Middle frontal gyrus (tissue), 1 donor: ENCODE results near the gene TBC1D5.
"Not testable (repeated sequence)": the region's sequence is repeated elsewhere in the genome, so short reads cannot be mapped to it uniquely, and the experiment has no call there.

Source experiments
- DNase-seq: peaks from one replicate; pipeline ENCODE4 v3.0.0-alpha.2; 2015; ENCODE audit warnings: low spot score; ENCODE audit errors: extremely low spot score

Gene TBC1D5

DNA sequence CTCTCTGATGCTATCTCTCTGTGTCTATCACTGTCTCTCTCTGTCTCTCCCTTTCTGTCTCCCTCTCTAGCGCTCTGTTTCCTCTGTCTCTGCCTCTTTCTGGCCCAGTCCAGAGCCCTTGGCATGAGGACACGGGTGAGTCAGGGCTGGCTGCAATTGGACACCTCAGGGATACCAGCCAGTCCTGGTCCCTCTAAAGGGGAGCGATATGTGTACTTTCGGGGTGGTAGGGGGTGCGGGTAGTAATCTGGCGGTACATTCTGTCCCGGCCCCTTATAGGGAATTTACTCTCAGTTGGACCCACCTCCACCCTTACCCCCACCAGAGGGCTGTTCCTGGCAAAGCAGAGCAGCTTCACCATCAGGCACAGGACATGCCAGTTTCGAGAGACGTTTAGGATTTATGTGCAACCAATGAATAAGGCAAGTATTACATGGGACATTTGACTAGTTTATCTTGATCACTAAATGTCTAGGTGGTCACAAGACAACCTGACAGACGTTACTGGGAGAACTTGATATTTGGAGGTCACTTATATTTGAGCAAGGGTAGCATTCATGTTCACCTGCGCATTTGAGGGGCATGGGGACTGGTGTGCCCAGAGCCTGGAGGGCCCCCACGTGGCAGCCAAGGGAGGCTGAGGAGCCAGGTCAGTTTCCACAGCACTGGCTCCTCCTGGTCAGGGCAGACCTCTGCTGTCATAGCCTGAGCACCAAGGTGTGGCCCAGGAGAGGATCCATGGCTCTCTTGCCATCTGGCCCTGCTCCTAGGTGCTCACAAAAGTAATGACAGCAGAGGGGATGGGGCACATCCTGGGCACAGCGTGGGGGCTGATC, 601.5 kb downstream of the TBC1D5 start:
- no peak for DNase-seq

GRCh38 chr3:17138246-17139039, 604.0 kb downstream of the TBC1D5 start:
- DNase-seq: no peak

DNA sequence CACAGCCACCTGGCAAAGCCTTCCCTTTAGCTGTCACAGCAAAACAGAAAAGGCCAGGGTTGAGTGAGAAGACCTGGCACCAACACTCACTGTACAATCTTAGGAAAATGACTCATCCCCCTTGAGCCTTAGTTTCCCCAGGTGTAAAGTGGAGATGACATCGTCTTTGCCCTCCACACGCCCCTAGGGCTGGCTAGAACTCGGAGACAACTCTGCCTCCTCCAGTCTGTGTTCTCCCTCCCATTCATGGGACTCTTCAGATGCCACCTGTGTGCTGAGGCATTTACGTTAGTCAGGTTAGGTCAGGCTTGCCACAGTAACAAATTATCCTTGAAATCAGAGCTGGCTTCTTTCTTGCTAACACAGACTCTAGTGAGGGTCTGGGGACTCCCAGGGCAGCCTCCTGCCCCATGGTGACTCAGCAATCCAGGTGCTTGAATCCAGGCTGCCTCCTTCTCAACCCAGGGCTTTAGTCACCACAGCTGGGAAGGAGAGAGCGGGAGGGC, 605.1 kb downstream of the TBC1D5 start:
- DNase-seq: no peak

- DNase-seq: no peak
These were observed 606.2 kb downstream of the TBC1D5 start for GRCh38 chr3:17136136-17136721.

- DNase-seq: no peak
These were observed 606.7 kb downstream of the TBC1D5 start for GRCh38 chr3:17135696-17136095.

DNA sequence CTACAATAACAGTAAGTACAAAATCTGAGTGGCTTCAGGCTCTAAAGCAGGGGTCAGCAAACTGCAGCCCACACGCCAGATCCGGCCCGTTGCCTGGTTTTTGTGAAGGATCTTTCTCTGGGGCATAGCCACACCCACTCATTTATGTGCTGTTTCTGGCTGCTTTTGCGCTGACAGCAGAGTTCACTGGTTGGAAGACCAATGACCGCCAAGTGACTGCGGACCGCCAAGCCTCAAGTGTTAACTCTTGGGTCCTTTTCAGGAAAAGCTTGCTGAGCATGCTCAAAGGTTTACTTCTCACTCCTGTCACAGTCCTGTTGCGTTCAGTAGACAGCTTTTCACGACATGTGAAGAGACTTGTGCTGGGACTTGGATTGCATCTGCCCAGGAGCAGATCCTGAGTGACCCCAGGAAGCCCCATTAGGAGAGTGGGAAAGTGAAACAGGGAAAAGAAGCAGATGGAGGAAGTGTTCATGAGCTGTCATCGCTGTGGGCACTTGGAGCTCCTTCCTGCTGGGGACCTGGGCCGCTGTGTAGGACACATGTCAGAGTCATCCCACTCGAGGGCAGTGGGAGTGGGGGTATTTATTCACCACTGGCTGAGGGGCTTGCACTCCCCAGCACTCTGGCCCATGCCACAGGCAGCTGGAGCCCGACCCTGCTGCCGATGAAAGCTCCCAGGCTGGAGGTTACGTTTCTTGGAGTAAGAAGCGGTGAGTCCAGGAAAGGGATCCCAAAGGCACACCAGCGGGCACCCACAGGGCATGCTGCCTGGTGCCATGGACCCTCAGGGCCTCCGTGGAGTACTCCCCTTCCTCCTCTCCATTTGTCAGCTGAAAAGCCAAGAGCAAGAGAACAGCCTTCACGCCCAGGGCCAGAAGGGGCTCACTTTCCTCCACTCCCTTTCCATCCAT, 608.5 kb downstream of the TBC1D5 start:
- no peak for DNase-seq

DNA sequence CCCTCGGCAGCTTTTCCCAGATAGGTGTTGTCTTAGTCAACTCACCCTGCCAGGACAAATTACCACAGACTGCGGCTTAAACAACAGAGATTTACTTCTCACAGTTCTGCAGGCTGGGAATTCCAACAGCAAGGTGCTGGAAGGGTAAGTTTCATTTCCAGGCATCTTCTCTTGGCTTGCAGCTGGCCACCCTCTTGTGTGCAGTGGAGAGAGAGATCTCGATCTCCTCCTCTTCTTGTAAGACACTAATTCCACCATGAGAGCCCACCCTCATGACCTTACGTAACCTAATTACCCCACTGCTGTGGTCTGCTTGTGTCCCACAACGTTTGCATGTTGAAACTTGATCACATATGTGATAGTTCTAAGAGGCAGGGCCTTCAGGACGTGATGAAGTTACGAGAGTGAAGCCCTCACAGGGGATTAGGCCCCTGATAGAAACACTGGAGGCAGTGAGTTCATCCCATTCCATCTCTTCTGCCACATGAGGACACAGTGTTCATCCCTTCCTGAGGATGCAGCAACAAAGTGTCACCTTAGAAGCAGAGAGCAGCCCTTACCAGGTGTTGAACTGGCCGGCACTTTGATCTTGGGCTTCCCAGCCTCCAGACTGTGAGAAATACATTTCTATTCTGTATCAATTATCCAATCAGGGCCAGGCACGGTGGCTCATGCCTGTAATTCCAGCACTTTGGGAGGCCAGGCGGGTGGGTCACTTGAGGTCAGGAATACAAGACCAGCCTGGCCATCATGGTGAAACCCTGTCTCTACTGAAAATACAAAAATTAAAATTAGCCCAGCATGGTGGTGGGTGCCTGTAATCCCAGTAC, 609.9 kb downstream of the TBC1D5 start:
- no peak for DNase-seq

GRCh38 chr3:17130956-17131355, 611.5 kb downstream of the TBC1D5 start:
- DNase-seq: no peak

GRCh38 chr3:17129556-17129955, 612.9 kb downstream of the TBC1D5 start:
- no peak for DNase-seq

GRCh38 chr3:17128671-17129070, 613.8 kb downstream of the TBC1D5 start:
- not testable (repeated sequence) for DNase-seq

GRCh38 chr3:17125738-17126442, 616.5 kb downstream of the TBC1D5 start:
- no peak for DNase-seq

GRCh38 chr3:17122758-17123157, 619.7 kb downstream of the TBC1D5 start:
- DNase-seq: no peak

GRCh38 chr3:17121336-17121735, 621.1 kb downstream of the TBC1D5 start:
- no peak for DNase-seq

GRCh38 chr3:17120115-17120514, 622.3 kb downstream of the TBC1D5 start:
- DNase-seq: no peak

DNA sequence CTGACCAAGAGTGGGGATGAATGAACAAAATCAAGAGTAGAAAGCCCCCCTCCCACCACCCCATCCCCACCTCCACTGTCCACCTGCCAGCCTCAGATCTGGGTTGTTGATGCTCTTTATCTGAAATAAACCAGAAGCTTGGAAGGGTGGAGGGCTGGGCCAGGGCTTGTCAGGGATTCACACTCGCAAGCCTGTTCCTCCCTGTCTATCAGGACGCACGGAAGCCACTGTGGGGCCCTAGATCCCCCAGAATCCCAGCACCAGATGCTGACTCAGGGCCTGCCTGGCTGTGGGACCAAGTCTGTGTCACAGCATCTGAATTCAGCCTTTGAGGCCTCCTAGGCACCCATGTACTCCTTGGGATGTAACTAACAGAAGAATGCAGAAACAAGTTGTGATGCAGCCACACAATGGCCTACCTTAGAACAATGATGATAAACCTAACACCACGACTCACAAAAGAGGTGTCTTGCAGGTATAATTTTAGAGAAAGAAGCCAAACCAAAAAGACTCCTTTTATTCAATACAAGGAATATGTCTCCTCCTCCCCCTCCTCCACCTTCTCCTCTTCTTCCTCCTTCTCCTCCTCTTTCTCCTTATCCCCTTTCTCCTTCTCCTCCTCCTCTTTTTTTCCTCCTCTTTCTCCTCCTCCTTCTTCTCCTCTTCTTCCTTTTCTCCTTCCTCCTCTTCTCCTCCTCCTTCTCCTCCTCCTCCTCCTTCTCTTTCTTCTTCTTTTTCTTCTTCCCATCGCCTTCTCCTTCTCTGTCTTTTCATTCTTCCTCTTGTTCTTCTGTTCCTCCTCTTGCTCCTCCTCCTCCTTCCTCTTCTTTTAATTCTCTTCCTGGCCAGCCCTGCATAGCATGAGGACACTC, 623.0 kb downstream of the TBC1D5 start:
- no peak for DNase-seq

DNA sequence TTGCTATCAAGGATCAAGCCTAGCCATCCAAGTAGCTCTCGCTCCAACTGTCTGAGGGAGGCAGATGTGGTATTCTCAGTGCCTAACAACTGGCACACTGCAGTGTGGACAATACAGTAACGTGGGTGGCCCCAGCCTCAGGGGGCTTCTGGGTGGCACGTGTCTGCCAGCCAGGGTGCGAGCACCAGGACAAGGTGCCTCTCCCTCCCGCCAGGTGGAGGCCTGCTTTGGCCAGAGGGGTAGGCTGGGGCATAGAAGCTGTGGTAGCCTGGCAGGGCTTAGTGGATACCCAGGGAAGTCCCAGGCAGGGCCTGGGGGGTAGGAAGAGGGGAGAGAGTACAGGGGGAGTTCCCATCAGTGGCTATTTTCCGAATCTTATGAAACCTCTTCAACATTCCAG, 623.7 kb downstream of the TBC1D5 start:
- DNase-seq: no peak

GRCh38 chr3:17116007-17116600, 626.3 kb downstream of the TBC1D5 start:
- DNase-seq: no peak

DNA sequence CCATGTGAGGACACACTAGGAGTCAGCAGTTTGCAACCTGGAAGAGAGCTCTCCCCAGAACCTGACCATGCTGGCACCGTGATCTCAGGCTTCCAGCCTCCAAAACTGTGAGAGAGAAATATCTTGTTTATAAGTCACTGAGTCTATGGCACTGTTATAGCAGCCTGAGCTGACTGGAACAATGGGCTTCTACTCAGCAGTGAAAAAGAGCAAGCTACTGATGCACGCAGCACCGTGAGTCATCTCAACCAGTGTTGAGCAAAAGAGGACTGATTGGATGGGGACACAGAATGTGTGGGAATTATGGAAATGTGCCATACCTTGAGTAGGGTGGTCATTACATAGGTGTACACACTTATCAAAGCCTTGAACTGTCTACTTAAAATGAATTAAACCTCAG, 627.2 kb downstream of the TBC1D5 start:
- no peak for DNase-seq
